ENCODE data around the gene PLXNA4. TPM values are rescaled to one million over a fixed set of nuclear protein-coding genes. Genes with fewer than 3 reads are reported as not detected.

The PLXNA4 gene
- total and polyA plus RNA-seq, 4 donors = 0.04 to 1.1 (median 0.41) TPM

DNA sequence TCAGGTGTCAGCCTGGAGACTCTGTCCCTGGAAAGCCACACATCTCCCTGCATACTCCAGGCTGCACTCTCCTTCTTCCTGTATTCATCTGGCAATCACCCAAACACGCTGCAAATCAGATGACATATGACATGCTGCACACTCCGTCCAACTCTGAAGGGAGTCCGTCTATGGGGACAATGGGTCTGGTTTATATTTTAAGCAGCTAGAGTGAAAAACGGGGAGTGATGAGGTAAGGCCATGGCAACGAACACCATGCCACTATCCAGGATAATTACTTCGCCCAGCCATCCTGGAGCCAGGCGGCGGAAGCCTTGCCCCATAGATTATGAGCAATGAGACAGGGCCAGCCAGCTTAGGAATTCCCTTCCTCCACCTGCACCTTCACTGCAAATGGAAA, 140.1 kb downstream of the PLXNA4 start:
- DNase-seq (ENCODE audit: low spot score) = no peak
- WGBS = 83% methylated on average over 8 of the region's 8 CpGs

More for the DNA sequence above, 140.1 kb downstream of the PLXNA4 start:
- Histone ChIP-seq H3K27ac (ENCODE audit: low read depth in 1 of 2, low read length in 2 of 2) (no peak overlapping the region), H3K9me3 (ENCODE audit: control insufficient read depth in 4 of 4, low read length in 3 of 4) (no peaks in the 10 kb centered on the region), H3K4me1 (ENCODE audit: control insufficient read depth in 4 of 4, insufficient read depth in 4 of 4, low read length in 3 of 4) (no peaks in the 10 kb centered on the region), H3K9ac (ENCODE audit: low read depth in 1 of 2, low read length in 2 of 2) (no peak overlapping the region), H3K36me3 (ENCODE audit: control insufficient read depth in 4 of 4, insufficient read depth in 3 of 4, low read depth in 1 of 4, low read length in 3 of 4) (no peaks in the 10 kb centered on the region), H3K27me3 (ENCODE audit: control insufficient read depth in 4 of 4, insufficient read depth in 4 of 4, low read length in 3 of 4) (no peaks in the 10 kb centered on the region), H3K4me3 (ENCODE audit: low read depth in 1 of 3, low read length in 3 of 3) (no peak overlapping the region)
- TF ChIP-seq GABPA (IDR thresholded peaks at IDR 0.05 in 1 of 2, conservative IDR thresholded peaks at IDR 0.05 in 1 of 2) (no peak), FOXA2 (IDR thresholded peaks at IDR 0.05) (no peak), TAF1 (conservative IDR thresholded peaks at IDR 0.05) (no peak), RXRA (IDR thresholded peaks at IDR 0.05) (no peak), REST (IDR thresholded peaks at IDR 0.05) (no peak), NR2F2 (IDR thresholded peaks at IDR 0.05) (no peak), HNF4A (conservative IDR thresholded peaks at IDR 0.05) (no peak), HNF4G (IDR thresholded peaks at IDR 0.05) (no peak), JUND (IDR thresholded peaks at IDR 0.05) (no peak), CTCF (IDR thresholded peaks at IDR 0.05; ENCODE audit: low read depth, low read length, missing input control) (no peak), FOXA1 (IDR thresholded peaks at IDR 0.05) (no peak), SP1 (IDR thresholded peaks at IDR 0.05) (no peak), EGR1 (IDR thresholded peaks at IDR 0.05; ENCODE audit: low read depth in 2 of 2) (no peak), YY1 (IDR thresholded peaks at IDR 0.05) (no peak), ATF3 (IDR thresholded peaks at IDR 0.05) (no peak), RAD21 (IDR thresholded peaks at IDR 0.05) (no peak)
- TF ChIP-seq, protein P1, sequence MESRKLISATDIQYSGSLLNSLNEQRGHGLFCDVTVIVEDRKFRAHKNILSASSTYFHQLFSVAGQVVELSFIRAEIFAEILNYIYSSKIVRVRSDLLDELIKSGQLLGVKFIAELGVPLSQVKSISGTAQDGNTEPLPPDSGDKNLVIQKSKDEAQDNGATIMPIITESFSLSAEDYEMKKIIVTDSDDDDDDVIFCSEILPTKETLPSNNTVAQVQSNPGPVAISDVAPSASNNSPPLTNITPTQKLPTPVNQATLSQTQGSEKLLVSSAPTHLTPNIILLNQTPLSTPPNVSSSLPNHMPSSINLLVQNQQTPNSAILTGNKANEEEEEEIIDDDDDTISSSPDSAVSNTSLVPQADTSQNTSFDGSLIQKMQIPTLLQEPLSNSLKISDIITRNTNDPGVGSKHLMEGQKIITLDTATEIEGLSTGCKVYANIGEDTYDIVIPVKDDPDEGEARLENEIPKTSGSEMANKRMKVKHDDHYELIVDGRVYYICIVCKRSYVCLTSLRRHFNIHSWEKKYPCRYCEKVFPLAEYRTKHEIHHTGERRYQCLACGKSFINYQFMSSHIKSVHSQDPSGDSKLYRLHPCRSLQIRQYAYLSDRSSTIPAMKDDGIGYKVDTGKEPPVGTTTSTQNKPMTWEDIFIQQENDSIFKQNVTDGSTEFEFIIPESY (IDR thresholded peaks at IDR 0.05) = no peak
- TF ChIP-seq, protein P2, sequence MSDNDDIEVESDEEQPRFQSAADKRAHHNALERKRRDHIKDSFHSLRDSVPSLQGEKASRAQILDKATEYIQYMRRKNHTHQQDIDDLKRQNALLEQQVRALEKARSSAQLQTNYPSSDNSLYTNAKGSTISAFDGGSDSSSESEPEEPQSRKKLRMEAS (IDR thresholded peaks at IDR 0.05) = no peak
